Neural cell (in vitro differentiated cells): Measurements from ENCODE around the gene BCL7B. TPM values are rescaled to one million over a fixed set of nuclear protein-coding genes. Genes with fewer than 3 reads are reported as not detected.
"Not testable (repeated sequence)": the region's sequence is repeated elsewhere in the genome, so short reads cannot be mapped to it uniquely, and the experiment has no call there.

Experiments used
- H2AFZ ChIP-seq: fragments of 200-600, 300-800 bp; sonication (generic), shearing (Covaris generic); 2 replicates; pipeline ENCODE4 v1.6.0; 2014; ENCODE audit warnings: low read depth, mild to moderate bottlenecking, antibody characterized with exemption, low read length, moderate library complexity
- H3F3A ChIP-seq: fragments of 200-600 bp; shearing (Covaris generic); 2 replicates; pipeline ENCODE4 v1.6.1; 2016; ENCODE audit warnings: mild to moderate bottlenecking, moderate library complexity, mixed read lengths, antibody characterized with exemption, low read length; ENCODE audit not compliant: insufficient read depth, poor library complexity, severe bottlenecking
- H3K27ac ChIP-seq: fragments of 200-600, 300-800 bp; sonication (generic), shearing (Covaris generic); 2 replicates; pipeline ENCODE4 v1.5.1; 2014; ENCODE audit warnings: mild to moderate bottlenecking, low read length, moderate library complexity
- H3K27me3 ChIP-seq: fragments of 300-800, 200-600 bp; sonication (generic), shearing (Covaris generic); 2 replicates; pipeline ENCODE4 v1.6.0; 2014; ENCODE audit warnings: mild to moderate bottlenecking, low read depth, low read length, moderate library complexity; ENCODE audit not compliant: insufficient read depth
- H3K36me3 ChIP-seq: fragments of 300-800, 200-600 bp; sonication (generic), shearing (Covaris generic); 2 replicates; pipeline ENCODE4 v1.5.1; 2014; ENCODE audit warnings: mild to moderate bottlenecking, antibody characterized with exemption, low read length, moderate library complexity; ENCODE audit not compliant: insufficient read depth
- H3K4me2 ChIP-seq: fragments of 300-800, 200-600 bp; sonication (generic), shearing (Covaris generic); 2 replicates; pipeline ENCODE4 v1.6.0; 2014; ENCODE audit warnings: mild to moderate bottlenecking, low read length
- H3K4me3 ChIP-seq: fragments of 300-800, 200-600 bp; sonication (generic), shearing (Covaris generic); 2 replicates; pipeline ENCODE4 v1.5.1; 2014; ENCODE audit warnings: mild to moderate bottlenecking, low read length, moderate library complexity
- H3K79me2 ChIP-seq: fragments of 200-600 bp; shearing (Covaris generic); replicated peaks from 2 replicates; pipeline ENCODE4 v1.6.0; 2014; ENCODE audit warnings: mild to moderate bottlenecking, low read length, moderate library complexity; ENCODE audit not compliant: insufficient read depth
- H3K9ac ChIP-seq: fragments of 300-800, 200-600 bp; sonication (generic), shearing (Covaris generic); 2 replicates; pipeline ENCODE4 v1.6.1; 2016; ENCODE audit warnings: mild to moderate bottlenecking, low read length, mixed read lengths
- H3K9me2 ChIP-seq: fragments of 200-600 bp; shearing (Covaris generic); 2 replicates; pipeline ENCODE4 v1.6.1; 2016; ENCODE audit warnings: mild to moderate bottlenecking, low read length, mixed read lengths; ENCODE audit not compliant: insufficient read depth
- H3K9me3 ChIP-seq: fragments of 200-600, 300-800 bp; sonication (generic), shearing (Covaris generic); 2 replicates; pipeline ENCODE4 v1.6.1; 2016; ENCODE audit warnings: mild to moderate bottlenecking, mixed run types, low read length, moderate library complexity, mixed read lengths
- H4K20me1 ChIP-seq: fragments of 200-600 bp; shearing (Covaris generic); 2 replicates; pipeline ENCODE4 v1.6.1; 2016; ENCODE audit warnings: mild to moderate bottlenecking, mixed run types; ENCODE audit not compliant: insufficient read depth
- CTCF ChIP-seq: fragments of 450-650 bp; IDR thresholded peaks from 2 replicates; pipeline ENCODE4 v1.5.1; 2014; ENCODE audit warnings: antibody characterized with exemption, mild to moderate bottlenecking, moderate library complexity; ENCODE audit not compliant: poor library complexity, severe bottlenecking
- EP300 ChIP-seq: fragments of 450-650 bp; conservative IDR thresholded peaks from 2 replicates; pipeline ENCODE4 v1.6.1; 2014; ENCODE audit warnings: antibody characterized with exemption, mild to moderate bottlenecking, moderate library complexity; ENCODE audit not compliant: poor library complexity, severe bottlenecking
- EZH2 ChIP-seq: fragments of 200-600, 300-800 bp; shearing (Covaris generic), sonication (generic); IDR thresholded peaks from 2 replicates; pipeline ENCODE4 v1.6.1; 2014; ENCODE audit warnings: antibody characterized with exemption, low read length, borderline replicate concordance, mild to moderate bottlenecking; ENCODE audit not compliant: insufficient read depth, poor library complexity, severe bottlenecking
- MXI1 ChIP-seq: fragments of 450-650 bp; conservative IDR thresholded peaks from 2 replicates; pipeline ENCODE4 v1.6.1; 2014; ENCODE audit warnings: antibody characterized with exemption, mild to moderate bottlenecking; ENCODE audit not compliant: poor library complexity, severe bottlenecking
- POLR2AphosphoS5 ChIP-seq: IDR thresholded peaks from 2 replicates; pipeline ENCODE4 v1.6.1; 2012
- RAD21 ChIP-seq: fragments of 450-650 bp; conservative IDR thresholded peaks from 2 replicates; pipeline ENCODE4 v1.6.1; 2014; ENCODE audit warnings: antibody characterized with exemption, mild to moderate bottlenecking, moderate library complexity
- REST ChIP-seq: IDR thresholded peaks from 2 replicates; pipeline ENCODE4 v1.6.1; 2012; ENCODE audit warnings: borderline replicate concordance
- SMC3 ChIP-seq: fragments of 450-650 bp; conservative IDR thresholded peaks from 2 replicates; pipeline ENCODE4 v1.6.1; 2014; ENCODE audit warnings: antibody characterized with exemption, mild to moderate bottlenecking, moderate library complexity; ENCODE audit not compliant: poor library complexity
- TAF1 ChIP-seq: IDR thresholded peaks from 2 replicates; pipeline ENCODE4 v1.6.1; 2012; ENCODE audit warnings: low read depth
- polyA plus RNA-seq: library from polyadenylated mRNA; depleted of rRNA; stranded (reverse); fragments of >200 nt; gene quantifications from 2 replicates; pipeline ENCODE4 v1.2.3, GENCODE V29; 2014

The BCL7B gene
- polyA plus RNA-seq, 1 donor from 2014 or later, result 23.6 TPM

- H3K4me2 ChIP-seq, result no peak overlapping the region
- H3K36me3 ChIP-seq, result no peaks in the 10 kb centered on the region
- no peaks in the 10 kb centered on the region for H3K9me2 ChIP-seq
- no peak overlapping the region for H3K27ac ChIP-seq
- H2AFZ ChIP-seq, result no peak overlapping the region
- H3K9me3 ChIP-seq, result no peaks in the 10 kb centered on the region
- H3K4me3 ChIP-seq, result no peak overlapping the region
- no peaks in the 10 kb centered on the region for H3K79me2 ChIP-seq
- H3K9ac ChIP-seq, result no peak overlapping the region
- H3F3A ChIP-seq, result no peaks in the 10 kb centered on the region
- TF ChIP-seq REST (no peak), SMC3 (no peak), RAD21 (no peak), EP300 (no peak), CTCF (no peak), MXI1 (no peak), POLR2AphosphoS5 (no peak), EZH2 (no peak), TAF1 (no peak)
- H4K20me1 ChIP-seq, result no peaks in the 10 kb centered on the region
- H3K27me3 ChIP-seq, result no peaks in the 10 kb centered on the region
Measured at GRCh38 chr7:73585196-73585595, 27.7 kb upstream of the BCL7B start.

- Histone ChIP-seq H3K27ac (no peak overlapping the region), H3K27me3 (no peaks in the 10 kb centered on the region)
Measured at GRCh38 chr7:73582664-73583202, 25.2 kb upstream of the BCL7B start.

GRCh38 chr7:73581006-73581405 lies 23.5 kb upstream of the BCL7B start:
- H4K20me1 ChIP-seq, H3K27me3 ChIP-seq, H3K4me3 ChIP-seq, H3K9me3 ChIP-seq, H3K9ac ChIP-seq, H3F3A ChIP-seq, H3K27ac ChIP-seq, H3K36me3 ChIP-seq, H2AFZ ChIP-seq, H3K9me2 ChIP-seq, H3K4me2 ChIP-seq: not testable (repeated sequence)
- H3K79me2 ChIP-seq, result peaks cover 12% of the 10 kb centered on the region

More at GRCh38 chr7:73582664-73583202, 25.2 kb upstream of the BCL7B start:
- Histone ChIP-seq H3K4me3 (no peak overlapping the region), H3K9me3 (no peaks in the 10 kb centered on the region), H3K9ac (no peak overlapping the region), H3K4me2 (no peak overlapping the region), H3F3A (no peaks in the 10 kb centered on the region), H3K36me3 (no peaks in the 10 kb centered on the region), H2AFZ (no peak overlapping the region), H3K79me2 (peaks cover 3% of the 10 kb centered on the region), H4K20me1 (no peaks in the 10 kb centered on the region), H3K9me2 (no peaks in the 10 kb centered on the region)
- TF ChIP-seq CTCF, result no peak
